ENCODE results near the gene PKP1. TPM values are rescaled to one million over a fixed set of nuclear protein-coding genes. Genes with fewer than 3 reads are reported as not detected.
"Not testable (repeated sequence)": the region's sequence is repeated elsewhere in the genome, so short reads cannot be mapped to it uniquely, and the experiment has no call there.

Gene PKP1
- total RNA-seq, 2 experiments from 2014 or later = not detected

DNA sequence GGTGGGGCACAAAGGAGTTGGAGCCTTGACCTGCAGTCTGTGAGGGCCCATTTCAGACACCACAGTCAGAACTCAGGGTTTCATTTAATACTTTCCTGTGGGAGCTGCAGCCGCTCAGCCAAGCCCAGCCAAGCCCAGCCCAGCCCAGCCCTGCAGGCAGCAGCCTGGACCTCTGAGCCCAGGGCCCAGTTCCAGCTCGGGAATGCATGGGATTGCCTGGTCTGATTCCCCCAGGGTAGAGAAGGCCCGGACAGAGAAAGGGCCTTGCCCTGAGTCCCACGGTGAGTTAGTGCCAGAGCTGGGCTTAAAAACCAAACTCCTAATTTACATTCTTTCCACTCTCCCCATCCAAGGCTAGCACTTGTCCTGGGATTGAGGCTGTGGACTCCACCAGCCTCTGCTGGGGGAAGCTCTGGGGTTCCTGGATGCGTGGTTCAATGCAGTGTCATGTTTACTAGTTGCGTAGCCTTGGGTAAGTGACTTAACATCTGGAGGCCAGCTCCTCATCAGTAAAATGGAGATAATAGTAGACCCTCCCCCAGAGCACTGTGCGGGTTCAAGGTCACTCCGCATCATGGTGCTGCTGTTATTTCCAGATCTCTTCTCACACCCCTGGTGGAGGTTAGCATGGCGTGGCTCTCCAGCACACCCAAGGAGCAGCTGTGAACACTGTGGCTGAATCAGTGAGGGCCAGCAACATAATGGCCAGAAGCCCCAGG is 29.2 kb upstream of the PKP1 start:
- H3K27me3 Mint-ChIP-seq = no peaks in the 10 kb centered on the region
- CTCF ChIA-PET = interaction anchor here (0.8 to 2.4 kb wide), 9 partner anchors 31 to 199 kb away, joined by 3 to 20 read pairs (median 3); no protein-coding TSS in a partner anchor
- H3K9me3 Mint-ChIP-seq (ENCODE audit: low read depth) = no peaks in the 10 kb centered on the region
- no peak overlapping the region for H3K4me3 Mint-ChIP-seq
- H3K27ac Mint-ChIP-seq = no peak overlapping the region
- no peak for DNase-seq
- H3K36me3 Mint-ChIP-seq = no peaks in the 10 kb centered on the region
- no peaks in the 10 kb centered on the region for H3K4me1 Mint-ChIP-seq
- ATAC-seq = no peak

DNA sequence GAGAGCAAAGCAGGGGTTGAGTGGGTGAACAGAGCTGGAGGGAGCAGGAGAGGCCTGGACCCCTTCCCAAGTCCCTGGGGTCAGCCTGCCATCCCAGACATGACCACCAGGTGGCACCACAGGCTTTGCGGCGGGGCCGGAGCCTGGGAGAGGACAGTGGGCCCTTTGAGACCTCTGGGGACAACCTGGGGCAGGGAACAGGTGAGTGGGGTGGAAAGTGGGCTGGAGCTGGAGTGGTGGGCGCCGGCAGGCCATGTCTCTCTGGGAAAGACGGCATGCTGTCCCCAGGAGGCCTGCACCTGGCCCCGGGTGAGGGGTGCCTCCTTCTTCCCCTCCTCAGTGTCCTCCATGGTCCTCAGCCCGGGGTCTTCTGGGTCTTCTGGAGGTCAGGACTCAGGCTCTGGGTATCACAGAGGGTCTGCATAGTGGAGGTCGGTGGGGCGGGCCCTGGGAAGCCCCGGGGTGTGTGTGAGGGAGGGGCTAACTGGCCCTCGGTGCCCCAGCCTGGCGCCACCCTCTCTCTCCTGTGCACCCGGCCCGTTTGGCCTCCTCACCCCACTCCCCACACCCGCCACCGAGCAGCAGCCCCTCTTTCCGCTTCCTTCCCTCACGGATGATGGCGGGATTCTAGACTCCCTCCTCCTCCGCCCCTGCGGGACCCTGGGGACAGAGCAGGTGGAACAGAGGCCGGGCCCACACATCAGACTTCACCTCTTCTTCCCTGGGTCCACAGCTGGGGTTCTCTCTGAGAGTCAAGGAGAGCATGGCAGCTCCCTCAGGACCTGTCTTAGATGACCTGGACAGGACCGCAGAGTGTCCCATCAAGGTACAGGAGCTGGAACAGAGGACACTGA is 28.5 kb upstream of the PKP1 start:
- Mint-ChIP-seq H3K27me3 (no peaks in the 10 kb centered on the region), H3K4me3 (no peak overlapping the region), H3K36me3 (no peaks in the 10 kb centered on the region), H3K9me3 (ENCODE audit: low read depth) (no peaks in the 10 kb centered on the region), H3K27ac (no peak overlapping the region), H3K4me1 (no peaks in the 10 kb centered on the region)
- DNase-seq = peak; percentile 69
- CTCF ChIA-PET = interaction anchor here (0.8 to 2.4 kb wide), 9 partner anchors 32 to 198 kb away, joined by 3 to 20 read pairs (median 3); no protein-coding TSS in a partner anchor
- peak; percentile 72 for ATAC-seq

DNA sequence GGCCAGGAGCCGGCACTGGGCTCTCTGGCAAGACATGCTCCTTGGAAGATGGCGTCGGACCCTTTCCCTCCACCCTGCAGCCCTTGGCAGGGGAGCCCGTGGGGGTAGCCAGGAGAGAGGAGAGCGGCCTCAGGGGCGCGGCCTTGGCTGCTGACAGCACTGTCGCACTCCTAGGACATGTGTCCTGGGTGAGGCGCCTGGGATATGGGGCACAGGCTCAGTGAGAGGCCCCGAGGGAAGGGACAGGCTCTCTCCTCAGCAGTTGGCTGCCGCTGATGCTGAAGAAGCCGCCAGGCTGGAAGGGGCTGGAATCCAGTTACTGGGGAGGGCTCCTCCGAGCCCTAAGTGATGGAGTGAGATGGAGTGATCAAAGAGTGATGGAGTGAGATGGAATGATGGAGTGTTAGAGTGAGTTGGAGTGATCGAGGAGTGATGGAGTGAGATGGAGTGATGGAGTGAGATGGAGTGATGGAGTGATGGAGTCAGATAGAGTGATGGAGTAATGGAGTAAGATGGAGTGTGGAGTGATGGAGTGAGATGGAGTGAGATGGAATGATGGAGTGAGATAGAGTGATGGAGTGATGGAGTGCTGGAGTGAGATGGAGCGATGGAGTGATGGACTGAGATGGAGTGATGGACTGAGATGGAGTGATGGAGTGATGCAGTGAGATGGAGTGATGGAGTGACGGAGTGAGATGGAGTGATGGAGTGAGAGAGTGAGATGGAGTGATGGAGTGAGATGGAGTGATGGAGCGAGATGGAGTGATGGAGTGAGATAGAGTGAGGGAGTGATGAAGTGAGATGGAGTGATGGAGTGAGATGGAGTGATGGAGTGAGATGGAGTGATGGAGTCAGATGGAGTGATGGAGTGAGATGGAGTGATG is 27.6 kb upstream of the PKP1 start:
- CTCF ChIA-PET = interaction anchor here (2.4 kb wide), 1 partner anchor 105 kb away, joined by 20 read pairs; no protein-coding TSS in a partner anchor
- DNase-seq (no peak), ATAC-seq (no peak)
- H3K36me3 Mint-ChIP-seq = no peaks in the 10 kb centered on the region
- H3K4me1 Mint-ChIP-seq = peaks cover 2% of the 10 kb centered on the region
- H3K27me3 Mint-ChIP-seq = peaks cover 3% of the 10 kb centered on the region
- H3K4me3 Mint-ChIP-seq = no peak overlapping the region
- H3K27ac Mint-ChIP-seq = no peak overlapping the region
- H3K9me3 Mint-ChIP-seq (ENCODE audit: low read depth) = no peaks in the 10 kb centered on the region

DNA sequence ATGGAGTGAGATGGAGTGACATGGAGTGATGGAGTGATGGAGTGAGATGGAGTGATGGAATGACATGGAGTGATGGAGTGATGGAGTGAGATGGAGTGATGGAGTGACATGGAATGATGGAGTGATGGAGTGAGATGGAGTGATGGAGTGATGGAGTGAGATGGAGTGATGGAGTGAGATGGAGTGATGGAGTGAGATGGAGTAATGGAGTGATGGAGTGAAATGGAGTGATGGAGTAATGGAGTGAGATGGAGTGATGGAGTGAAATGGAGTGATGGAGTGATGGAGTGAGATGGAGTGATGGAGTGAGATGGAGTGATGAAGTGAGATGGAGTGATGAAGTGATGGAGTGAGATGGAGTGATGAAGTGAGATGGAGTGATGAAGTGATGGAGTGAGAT is 25.2 kb upstream of the PKP1 start:
- H3K9me3 Mint-ChIP-seq (ENCODE audit: low read depth); ATAC-seq; H3K36me3 Mint-ChIP-seq; DNase-seq; H3K27ac Mint-ChIP-seq; H3K4me1 Mint-ChIP-seq; CTCF ChIA-PET; H3K4me3 Mint-ChIP-seq; H3K27me3 Mint-ChIP-seq: not testable (repeated sequence)

DNA sequence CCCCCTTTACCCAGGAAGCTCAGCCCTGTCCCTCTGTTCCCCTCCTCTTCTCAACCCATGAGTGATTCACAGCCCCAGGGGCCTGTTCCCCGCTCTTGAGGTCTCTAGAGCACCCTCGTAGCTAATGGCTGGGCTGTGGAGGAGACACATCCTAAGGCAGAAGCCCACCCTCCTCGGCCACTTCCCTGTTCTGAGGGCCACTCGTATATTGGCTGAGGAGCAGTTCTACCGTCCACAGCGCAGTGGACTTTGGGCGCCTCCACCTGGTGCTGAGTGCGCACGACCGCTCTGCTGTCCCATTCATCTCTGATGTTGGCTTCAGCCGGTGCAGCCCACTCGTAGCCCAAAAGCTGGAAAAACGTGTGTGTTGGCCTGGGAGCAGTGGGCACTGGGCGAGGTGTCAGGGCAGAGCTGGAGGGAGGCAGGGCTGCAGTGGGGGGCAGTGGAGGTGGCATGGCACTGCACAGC is 24.5 kb upstream of the PKP1 start:
- H3K27me3 Mint-ChIP-seq = peaks cover 11% of the 10 kb centered on the region
- peaks cover 2% of the 10 kb centered on the region for H3K4me1 Mint-ChIP-seq
- ATAC-seq = no peak
- no peak overlapping the region for H3K27ac Mint-ChIP-seq
- H3K4me3 Mint-ChIP-seq = no peak overlapping the region
- DNase-seq = peak; percentile 37
- CTCF ChIA-PET = no interaction called here
- no peaks in the 10 kb centered on the region for H3K36me3 Mint-ChIP-seq
- H3K9me3 Mint-ChIP-seq (ENCODE audit: low read depth) = no peaks in the 10 kb centered on the region

DNA sequence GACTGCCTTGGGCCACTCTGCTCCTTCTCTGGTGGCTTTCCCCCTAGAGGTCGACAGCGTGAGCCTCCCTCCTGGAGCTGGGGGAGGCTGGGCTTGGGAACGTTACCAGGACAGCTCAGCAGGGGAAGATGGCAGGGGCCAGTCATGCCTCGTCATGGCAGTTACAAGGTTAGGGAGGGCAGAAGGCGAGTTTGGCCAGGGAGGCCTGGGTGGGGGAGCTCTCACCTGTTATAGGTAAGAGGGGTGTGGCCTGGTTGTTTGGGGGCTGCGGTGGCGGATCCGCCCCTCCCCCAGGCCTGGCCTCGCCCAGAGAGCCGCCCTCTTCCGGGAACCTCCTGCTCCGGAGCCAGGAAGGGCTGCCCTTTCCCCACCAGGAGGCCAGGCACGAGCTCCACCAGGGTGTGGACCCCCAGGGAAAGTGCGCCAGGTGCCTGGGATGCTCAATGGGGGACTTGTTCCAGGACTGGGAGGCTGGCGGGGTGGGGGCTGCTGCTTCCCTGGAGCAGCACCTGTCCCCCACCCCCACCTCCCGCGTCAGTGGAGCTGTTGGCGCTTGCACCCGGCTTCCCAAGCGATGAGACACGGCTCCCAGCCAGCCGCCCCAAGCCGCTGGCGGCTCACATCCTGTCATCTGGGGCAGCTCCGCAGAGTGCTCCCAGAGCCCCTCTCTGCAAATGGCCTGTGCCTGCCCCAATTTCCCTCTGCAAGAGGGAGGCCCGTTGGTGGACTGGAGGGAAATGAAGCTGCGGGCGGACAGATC is 23.6 kb upstream of the PKP1 start:
- no peak overlapping the region for H3K4me3 Mint-ChIP-seq
- ATAC-seq (no peak), DNase-seq (peak; percentile 36)
- CTCF ChIA-PET = no interaction called here
- H3K27ac Mint-ChIP-seq = no peak overlapping the region
- no peaks in the 10 kb centered on the region for H3K36me3 Mint-ChIP-seq
- H3K27me3 Mint-ChIP-seq = peaks cover 14% of the 10 kb centered on the region
- H3K4me1 Mint-ChIP-seq = peaks cover 2% of the 10 kb centered on the region
- no peaks in the 10 kb centered on the region for H3K9me3 Mint-ChIP-seq (ENCODE audit: low read depth)

DNA sequence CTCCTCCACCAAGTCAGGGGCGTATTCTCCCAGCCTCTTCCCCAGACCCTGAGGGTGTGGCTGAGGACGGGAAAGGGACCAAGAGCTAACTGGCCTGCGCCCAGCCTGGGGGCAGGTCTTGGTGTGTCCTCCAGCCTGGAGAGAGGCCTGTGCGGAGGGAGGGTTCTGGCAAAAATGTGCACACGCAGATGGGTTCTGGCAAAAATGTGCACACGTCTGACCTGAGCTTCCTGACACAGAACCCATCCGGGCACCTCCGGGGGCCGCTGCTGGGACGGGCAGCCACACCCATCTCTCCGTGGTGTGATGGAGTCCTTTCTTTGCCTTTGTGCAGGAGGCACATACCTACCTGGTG is 23.1 kb upstream of the PKP1 start:
- Mint-ChIP-seq H3K4me3 (no peak overlapping the region), H3K4me1 (peaks cover 2% of the 10 kb centered on the region), H3K27me3 (peaks cover 16% of the 10 kb centered on the region), H3K36me3 (no peaks in the 10 kb centered on the region), H3K9me3 (ENCODE audit: low read depth) (no peaks in the 10 kb centered on the region), H3K27ac (no peak overlapping the region)
- DNase-seq (no peak), ATAC-seq (no peak)
- CTCF ChIA-PET = no interaction called here

DNA sequence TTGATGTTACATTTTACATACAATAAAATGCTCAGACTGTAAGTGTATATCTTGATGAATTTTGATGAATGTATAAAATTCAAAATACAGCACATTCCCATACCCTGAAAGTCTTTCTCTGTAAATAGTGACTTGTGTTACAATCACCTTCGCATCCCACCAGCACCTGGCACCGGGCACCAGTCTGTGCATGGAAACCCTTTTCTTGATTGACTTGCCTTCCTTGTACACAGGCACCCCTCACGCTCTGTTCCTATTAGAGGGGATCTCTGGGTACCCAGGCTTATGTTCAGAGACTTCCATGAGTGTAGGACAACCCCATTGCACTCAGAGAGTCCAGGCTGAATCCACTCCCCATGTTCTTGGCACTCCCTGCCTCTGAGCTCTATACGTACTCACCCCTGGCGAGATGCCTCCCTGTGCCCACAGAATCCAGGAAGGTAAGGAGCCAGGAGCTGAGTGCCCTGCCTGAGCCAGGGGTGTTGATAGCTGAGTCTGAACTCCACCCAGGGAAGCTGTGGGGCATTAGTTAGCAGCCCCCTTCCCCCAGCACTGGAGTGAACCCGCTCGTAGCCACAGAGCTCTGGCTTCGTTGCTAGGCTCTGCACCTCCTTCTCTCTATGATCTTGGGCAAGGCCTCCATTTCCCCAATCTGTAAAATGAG is 22.5 kb upstream of the PKP1 start:
- ATAC-seq (no peak), DNase-seq (no peak)
- H3K9me3 Mint-ChIP-seq (ENCODE audit: low read depth) = no peaks in the 10 kb centered on the region
- peaks cover 20% of the 10 kb centered on the region for H3K27me3 Mint-ChIP-seq
- H3K36me3 Mint-ChIP-seq = no peaks in the 10 kb centered on the region
- H3K4me3 Mint-ChIP-seq = no peak overlapping the region
- H3K27ac Mint-ChIP-seq = no peak overlapping the region
- CTCF ChIA-PET = no interaction called here
- peaks cover 2% of the 10 kb centered on the region for H3K4me1 Mint-ChIP-seq

DNA sequence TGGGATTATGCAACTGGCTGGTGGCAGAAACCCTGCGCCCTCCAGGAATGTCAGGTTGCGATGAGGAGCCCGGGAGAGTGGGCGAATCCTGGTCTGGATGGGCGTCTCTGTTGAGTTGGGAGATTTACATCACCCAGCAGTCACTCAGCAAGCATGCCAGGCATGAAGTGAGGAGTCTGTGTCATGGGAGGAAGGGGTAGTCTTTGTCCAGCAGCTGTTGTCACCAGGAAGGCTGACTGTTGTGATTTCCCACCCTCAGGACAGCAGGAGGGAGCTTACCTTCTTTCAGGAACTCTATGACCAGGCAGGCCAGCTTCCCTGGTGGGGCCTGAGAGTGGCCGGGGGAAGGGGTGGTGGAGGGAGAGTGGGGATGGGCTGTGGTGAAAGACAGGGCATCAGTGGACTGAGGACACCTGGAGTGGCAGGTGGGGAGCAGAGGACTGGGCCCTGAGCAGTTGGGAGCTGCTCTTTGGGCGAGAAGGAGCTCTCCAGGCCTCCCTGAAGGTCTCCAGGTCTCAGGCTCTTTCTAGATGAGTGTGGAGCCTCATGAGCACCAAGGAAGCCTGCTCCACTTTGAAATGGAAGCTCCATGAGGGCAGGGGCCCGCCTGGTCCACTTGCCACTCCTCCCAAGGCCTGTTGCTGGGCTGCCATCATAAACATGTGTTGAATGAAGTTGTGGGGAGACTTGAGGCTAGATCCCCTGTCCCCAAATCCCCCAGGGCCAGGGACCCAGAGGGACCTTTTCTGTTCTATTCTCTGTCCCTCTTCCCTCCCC is 21.3 kb upstream of the PKP1 start:
- Mint-ChIP-seq H3K27me3 (peaks cover 29% of the 10 kb centered on the region), H3K9me3 (ENCODE audit: low read depth) (no peaks in the 10 kb centered on the region), H3K27ac (no peak overlapping the region), H3K4me1 (peaks cover 2% of the 10 kb centered on the region), H3K36me3 (no peaks in the 10 kb centered on the region), H3K4me3 (no peak overlapping the region)
- no peak for ATAC-seq
- CTCF ChIA-PET = no interaction called here
- DNase-seq = no peak

DNA sequence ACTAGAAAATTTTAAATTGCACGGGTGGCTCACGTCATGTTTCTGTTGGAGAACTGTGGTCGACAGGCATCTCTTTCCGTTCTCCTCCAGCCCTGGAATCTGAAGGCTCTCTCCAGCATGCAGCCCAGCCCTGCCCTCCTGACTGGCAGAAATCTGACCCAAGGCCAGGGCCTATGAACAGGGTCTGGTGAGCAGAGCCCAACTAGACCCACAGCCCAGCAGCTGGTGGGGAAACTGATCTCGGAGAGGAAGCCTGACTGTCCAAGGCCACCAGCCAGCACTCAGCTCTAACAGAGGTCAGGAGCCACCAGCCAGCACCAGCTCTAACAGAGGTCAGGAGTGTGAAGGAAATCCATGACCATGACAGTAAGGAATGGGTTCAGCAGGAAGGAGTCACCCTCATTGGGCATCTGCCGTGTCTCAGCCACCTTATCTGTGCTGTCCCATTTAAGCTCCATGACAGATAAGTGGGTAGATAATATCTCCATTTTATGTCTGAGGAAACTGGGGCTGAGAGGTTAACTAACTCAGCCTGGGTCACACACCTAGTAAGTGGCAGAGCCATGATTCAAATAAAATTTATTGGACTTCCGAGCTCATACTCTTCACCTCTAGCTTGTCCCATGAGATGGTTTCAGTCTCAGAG is 20.2 kb upstream of the PKP1 start:
- DNase-seq (no peak), ATAC-seq (no peak)
- Mint-ChIP-seq H3K27ac (no peak overlapping the region), H3K4me3 (no peak overlapping the region), H3K4me1 (peaks cover 2% of the 10 kb centered on the region), H3K36me3 (no peaks in the 10 kb centered on the region), H3K9me3 (ENCODE audit: low read depth) (no peaks in the 10 kb centered on the region), H3K27me3 (peaks cover 40% of the 10 kb centered on the region)
- CTCF ChIA-PET = no interaction called here

DNA sequence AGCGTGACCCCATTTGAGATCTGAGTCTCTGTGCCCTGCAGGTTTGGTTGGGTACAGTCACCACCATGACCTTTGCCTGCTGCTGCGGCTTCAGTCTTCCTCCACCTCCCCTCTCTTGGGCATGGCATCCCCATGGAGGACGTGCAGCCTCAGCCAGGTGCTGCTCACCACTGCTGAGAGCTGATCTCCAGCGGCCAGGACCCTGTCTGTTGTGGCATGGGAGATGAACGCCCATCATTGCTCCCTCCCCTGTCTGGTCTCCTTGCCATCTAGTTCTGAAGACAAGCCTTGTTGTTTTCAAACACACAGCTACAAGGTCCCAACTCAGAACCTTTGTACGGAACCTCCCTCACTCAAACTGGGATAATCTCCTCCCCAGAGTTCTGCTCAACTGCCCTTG is 19.2 kb upstream of the PKP1 start:
- CTCF ChIA-PET = no interaction called here
- Mint-ChIP-seq H3K27ac (no peak overlapping the region), H3K9me3 (ENCODE audit: low read depth) (no peaks in the 10 kb centered on the region), H3K36me3 (no peaks in the 10 kb centered on the region), H3K4me3 (no peak overlapping the region), H3K4me1 (peaks cover 2% of the 10 kb centered on the region), H3K27me3 (peaks cover 40% of the 10 kb centered on the region)
- DNase-seq (peak; percentile 33), ATAC-seq (no peak)

All from activated CD8-positive, alpha-beta memory T cell treated with anti-CD3 and anti-CD28 coated beads, Interleukin-2, amount 10 ng/mL, durations not matched to agents 7 days and 5 days (primary cell).